NCI-H69 (cell line): ENCODE results near the gene DACT3.

Experiments used
- DNase-seq: peaks from one replicate; lab custom pipeline; 2025; lab: John Stamatoyannopoulos, UW

The DACT3 gene

GRCh38 chr19:46598372-46598917 is 62.5 kb downstream of the DACT3 start:
- DNase-seq = no peak
